Loucy (cell line): ENCODE measurements around the gene BICD1.

Source experiments
- H2AFZ ChIP-seq: fragments of 200-600 bp; sonication (generic); 2 replicates; pipeline ENCODE4 v1.6.0; 2016; ENCODE audit warnings: antibody characterized with exemption, mild to moderate bottlenecking, low read length, moderate library complexity
- H3F3A ChIP-seq: fragments of 200-600 bp; 2 replicates; pipeline ENCODE4 v1.6.0; 2016; ENCODE audit warnings: antibody characterized with exemption, low read depth, mild to moderate bottlenecking
- H3K27me3 ChIP-seq: fragments of 200-600 bp; sonication (generic); 2 replicates; pipeline ENCODE4 v1.6.1; 2014; ENCODE audit warnings: low read length, mild to moderate bottlenecking; ENCODE audit not compliant: insufficient read depth, poor library complexity, severe bottlenecking
- H3K36me3 ChIP-seq: fragments of 200-600 bp; sonication (generic); 2 replicates; pipeline ENCODE4 v1.6.1; 2016; ENCODE audit warnings: low read length; ENCODE audit not compliant: insufficient read depth
- H3K4me1 ChIP-seq: fragments of 200-600 bp; sonication (generic); 2 replicates; pipeline ENCODE4 v1.5.1; 2014; ENCODE audit warnings: low read length, mild to moderate bottlenecking; ENCODE audit not compliant: insufficient read depth, poor library complexity, severe bottlenecking
- H3K4me2 ChIP-seq: fragments of 200-600 bp; sonication (generic); 2 replicates; pipeline ENCODE4 v1.6.0; 2014; ENCODE audit warnings: antibody characterized with exemption, low read length, low read depth, mild to moderate bottlenecking; ENCODE audit not compliant: poor library complexity, severe bottlenecking
- H3K4me3 ChIP-seq: fragments of 200-600 bp; sonication (generic); 2 replicates; pipeline ENCODE4 v1.5.1; 2014; ENCODE audit warnings: low read length, mild to moderate bottlenecking, mixed read lengths; ENCODE audit not compliant: poor library complexity, severe bottlenecking
- H3K79me2 ChIP-seq: fragments of 200-600 bp; sonication (generic); 2 replicates; pipeline ENCODE4 v1.6.1; 2014; ENCODE audit warnings: low read length; ENCODE audit not compliant: insufficient read depth
- H3K9ac ChIP-seq: fragments of 200-600 bp; sonication (generic); 2 replicates; pipeline ENCODE4 v1.6.0; 2014; ENCODE audit warnings: mild to moderate bottlenecking, low read depth, low read length, moderate library complexity; ENCODE audit not compliant: poor library complexity, severe bottlenecking
- H3K9me2 ChIP-seq: fragments of 200-600 bp; sonication (generic); replicated peaks from 2 replicates; pipeline ENCODE4 v1.6.1; 2016; ENCODE audit warnings: low read depth, low read length, mixed read lengths
- H3K9me3 ChIP-seq: fragments of 200-600 bp; sonication (generic); 2 replicates; pipeline ENCODE4 v1.6.1; 2014; ENCODE audit warnings: mild to moderate bottlenecking, antibody characterized with exemption, low read length, low read depth; ENCODE audit not compliant: insufficient read depth
- H4K20me1 ChIP-seq: fragments of 200-600 bp; sonication (generic); 2 replicates; pipeline ENCODE4 v1.6.0; 2014; ENCODE audit warnings: antibody characterized with exemption, low read length, mild to moderate bottlenecking; ENCODE audit not compliant: insufficient read depth, poor library complexity, severe bottlenecking
- EZH2phosphoT487 ChIP-seq: fragments of 200-600 bp; IDR thresholded peaks from 2 replicates; pipeline ENCODE4 v1.6.1; 2018; ENCODE audit warnings: antibody characterized with exemption, mild to moderate bottlenecking, moderate library complexity, borderline replicate concordance
- TF ChIP-seq, protein P1 (sequence below): fragments of 200-600 bp; sonication (generic); conservative IDR thresholded peaks from 2 replicates; pipeline ENCODE4 v1.5.1; 2014; ENCODE audit warnings: mild to moderate bottlenecking, antibody characterized with exemption, low read length

Gene BICD1

DNA sequence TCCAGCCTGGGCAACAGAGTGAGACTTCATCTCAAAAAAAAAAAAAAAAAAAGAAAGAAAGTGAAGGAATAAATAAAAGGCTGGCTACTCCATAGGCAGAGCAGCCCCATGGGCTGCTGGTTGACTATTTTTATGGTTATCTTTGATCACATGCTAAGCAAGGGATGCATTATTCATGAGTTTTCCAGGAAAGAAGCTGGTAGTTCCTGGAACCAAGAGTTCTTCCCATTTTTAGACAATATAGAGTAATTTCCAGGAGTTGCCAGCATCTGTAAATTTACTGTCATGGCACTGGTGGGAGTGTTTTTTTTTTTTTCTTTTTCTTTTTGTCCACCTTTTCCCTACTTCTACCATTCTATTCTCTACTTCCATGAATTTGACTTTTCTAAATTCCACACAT is 316.9 kb downstream of the BICD1 start:
- peaks cover 23% of the 10 kb centered on the region for H3K4me1 ChIP-seq
- H3K4me2 ChIP-seq = no peak overlapping the region
- no peak for TF ChIP-seq EZH2phosphoT487
- TF ChIP-seq, protein P1, sequence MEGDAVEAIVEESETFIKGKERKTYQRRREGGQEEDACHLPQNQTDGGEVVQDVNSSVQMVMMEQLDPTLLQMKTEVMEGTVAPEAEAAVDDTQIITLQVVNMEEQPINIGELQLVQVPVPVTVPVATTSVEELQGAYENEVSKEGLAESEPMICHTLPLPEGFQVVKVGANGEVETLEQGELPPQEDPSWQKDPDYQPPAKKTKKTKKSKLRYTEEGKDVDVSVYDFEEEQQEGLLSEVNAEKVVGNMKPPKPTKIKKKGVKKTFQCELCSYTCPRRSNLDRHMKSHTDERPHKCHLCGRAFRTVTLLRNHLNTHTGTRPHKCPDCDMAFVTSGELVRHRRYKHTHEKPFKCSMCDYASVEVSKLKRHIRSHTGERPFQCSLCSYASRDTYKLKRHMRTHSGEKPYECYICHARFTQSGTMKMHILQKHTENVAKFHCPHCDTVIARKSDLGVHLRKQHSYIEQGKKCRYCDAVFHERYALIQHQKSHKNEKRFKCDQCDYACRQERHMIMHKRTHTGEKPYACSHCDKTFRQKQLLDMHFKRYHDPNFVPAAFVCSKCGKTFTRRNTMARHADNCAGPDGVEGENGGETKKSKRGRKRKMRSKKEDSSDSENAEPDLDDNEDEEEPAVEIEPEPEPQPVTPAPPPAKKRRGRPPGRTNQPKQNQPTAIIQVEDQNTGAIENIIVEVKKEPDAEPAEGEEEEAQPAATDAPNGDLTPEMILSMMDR = no peak
- H3K27me3 ChIP-seq = no peaks in the 10 kb centered on the region
- H3K79me2 ChIP-seq = no peaks in the 10 kb centered on the region
- no peaks in the 10 kb centered on the region for H4K20me1 ChIP-seq
- no peak overlapping the region for H3K9ac ChIP-seq
- no peaks in the 10 kb centered on the region for H3K36me3 ChIP-seq
- no peak overlapping the region for H2AFZ ChIP-seq
- no peaks in the 10 kb centered on the region for H3K9me3 ChIP-seq
- no peaks in the 10 kb centered on the region for H3F3A ChIP-seq
- no peaks in the 10 kb centered on the region for H3K9me2 ChIP-seq
- H3K4me3 ChIP-seq = no peak overlapping the region

DNA sequence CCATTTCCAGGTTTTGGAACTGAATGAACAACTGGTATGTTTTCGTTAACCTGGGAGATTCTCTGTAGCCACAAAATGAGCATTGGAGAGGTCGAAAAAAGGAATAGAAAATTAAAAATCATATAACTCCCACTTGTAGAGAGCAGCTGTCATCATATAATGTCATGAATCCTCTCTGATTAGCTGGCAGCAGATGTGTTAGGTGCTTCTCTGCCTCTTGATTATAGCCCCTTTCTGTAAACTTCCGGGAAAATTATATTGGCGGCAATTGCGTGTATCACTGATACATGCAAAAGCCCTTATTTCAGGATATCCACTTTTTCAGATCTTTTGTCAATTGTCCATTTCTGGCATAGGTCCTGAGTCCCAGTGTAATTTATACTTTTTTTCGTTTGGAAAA is 324.4 kb downstream of the BICD1 start:
- Histone ChIP-seq H3F3A (no peaks in the 10 kb centered on the region), H3K4me3 (no peak overlapping the region), H4K20me1 (no peaks in the 10 kb centered on the region), H3K9me2 (no peaks in the 10 kb centered on the region), H3K9me3 (no peaks in the 10 kb centered on the region), H3K4me2 (no peak overlapping the region), H3K36me3 (no peaks in the 10 kb centered on the region), H3K4me1 (no peaks in the 10 kb centered on the region), H3K79me2 (no peaks in the 10 kb centered on the region), H3K27me3 (no peaks in the 10 kb centered on the region), H2AFZ (no peak overlapping the region), H3K9ac (no peak overlapping the region)
- no peak for TF ChIP-seq EZH2phosphoT487
- TF ChIP-seq, protein P1 = no peak
